Measurements from ENCODE around the gene DNAJC27.

The DNAJC27 gene

DNA sequence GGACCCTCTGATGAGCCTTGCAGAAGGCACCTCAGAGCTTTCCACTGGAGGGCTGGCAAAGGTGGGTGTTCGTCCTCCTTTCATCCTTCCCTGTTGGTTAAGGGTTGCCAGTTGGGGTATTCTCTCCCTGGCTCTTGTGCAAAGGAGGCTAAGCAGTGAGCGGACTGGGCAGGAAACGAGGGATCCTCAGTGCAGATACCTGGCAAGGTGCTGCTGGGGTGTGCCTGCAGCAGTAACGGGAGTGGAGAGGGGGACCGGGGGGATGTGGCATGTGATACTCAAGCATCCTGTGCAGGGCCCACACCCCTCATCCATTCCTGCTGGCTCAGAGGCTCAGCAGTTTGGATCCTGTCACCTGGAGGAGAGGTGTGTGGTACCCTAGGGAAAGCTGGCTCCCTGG is 47.5 kb downstream of the DNAJC27 start:
- H3K9ac ChIP-seq (ENCODE audit: low read depth, low read length) = no peak overlapping the region
- no peak overlapping the region for H3K4me2 ChIP-seq (ENCODE audit: low read length)
- no peaks in the 10 kb centered on the region for H3K9me3 ChIP-seq (replicated peaks; ENCODE audit: low read length)
- H3K36me3 ChIP-seq (ENCODE audit: insufficient read depth, low read length) = no peaks in the 10 kb centered on the region
- no peaks in the 10 kb centered on the region for H3K27me3 ChIP-seq (ENCODE audit: control insufficient read depth, insufficient read depth, low read length)
- H3K4me3 ChIP-seq (ENCODE audit: low read length) = no peak overlapping the region
- peaks cover 14% of the 10 kb centered on the region for H3K4me1 ChIP-seq (ENCODE audit: control insufficient read depth, insufficient read depth, low read length)

DNA sequence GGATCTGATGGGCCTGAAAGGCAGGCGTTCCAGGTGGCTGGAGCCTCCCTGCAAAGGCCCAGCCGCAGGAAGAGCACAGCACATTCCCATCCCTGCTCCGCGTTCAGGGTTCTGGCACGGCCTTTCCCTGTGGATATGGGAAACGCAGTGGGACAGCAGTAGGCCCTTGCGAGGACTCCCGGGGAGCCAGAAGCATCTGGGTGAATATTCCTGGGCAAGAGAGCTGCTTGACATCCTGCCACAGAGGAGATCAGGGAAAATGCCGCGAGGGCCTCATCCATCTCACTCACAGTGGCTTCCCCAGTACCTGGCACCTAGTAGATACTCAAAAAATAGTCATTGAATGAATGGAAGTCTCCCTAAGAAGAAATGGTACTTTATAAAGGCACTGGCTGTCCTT is 48.6 kb downstream of the DNAJC27 start:
- H3K36me3 ChIP-seq (ENCODE audit: insufficient read depth, low read length) = no peaks in the 10 kb centered on the region
- H3K9me3 ChIP-seq (replicated peaks; ENCODE audit: low read length) = no peaks in the 10 kb centered on the region
- peaks cover 25% of the 10 kb centered on the region for H3K4me1 ChIP-seq (ENCODE audit: control insufficient read depth, insufficient read depth, low read length)
- no peaks in the 10 kb centered on the region for H3K27me3 ChIP-seq (ENCODE audit: control insufficient read depth, insufficient read depth, low read length)
- H3K4me3 ChIP-seq (ENCODE audit: low read length) = no peak overlapping the region
- no peak overlapping the region for H3K9ac ChIP-seq (ENCODE audit: low read depth, low read length)
- H3K4me2 ChIP-seq (ENCODE audit: low read length) = no peak overlapping the region

DNA sequence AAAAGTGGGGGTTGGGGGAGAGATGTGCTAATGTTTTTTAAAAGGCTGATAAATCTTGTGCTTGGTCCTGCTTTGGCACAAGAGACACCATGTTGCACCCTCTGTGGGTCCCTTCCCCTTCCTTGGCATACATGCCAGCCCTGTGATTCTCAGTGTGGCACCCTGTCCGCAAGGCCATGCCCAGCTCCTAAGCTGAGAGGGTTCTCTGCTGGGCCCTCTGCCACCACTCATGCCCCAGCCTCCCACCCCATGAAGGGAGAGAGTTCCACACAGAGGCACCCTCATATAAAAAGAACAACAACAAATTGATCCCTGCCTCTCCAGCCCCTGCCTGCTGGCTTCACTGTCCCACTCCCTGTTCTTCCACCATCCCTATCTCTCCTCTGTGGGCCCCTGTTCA is 49.2 kb downstream of the DNAJC27 start:
- Histone ChIP-seq H3K4me3 (ENCODE audit: low read length) (no peak overlapping the region), H3K9me3 (replicated peaks; ENCODE audit: low read length) (no peaks in the 10 kb centered on the region), H3K4me1 (ENCODE audit: control insufficient read depth, insufficient read depth, low read length) (peaks cover 30% of the 10 kb centered on the region), H3K9ac (ENCODE audit: low read depth, low read length) (no peak overlapping the region), H3K36me3 (ENCODE audit: insufficient read depth, low read length) (no peaks in the 10 kb centered on the region), H3K4me2 (ENCODE audit: low read length) (no peak overlapping the region), H3K27me3 (ENCODE audit: control insufficient read depth, insufficient read depth, low read length) (no peaks in the 10 kb centered on the region)

DNA sequence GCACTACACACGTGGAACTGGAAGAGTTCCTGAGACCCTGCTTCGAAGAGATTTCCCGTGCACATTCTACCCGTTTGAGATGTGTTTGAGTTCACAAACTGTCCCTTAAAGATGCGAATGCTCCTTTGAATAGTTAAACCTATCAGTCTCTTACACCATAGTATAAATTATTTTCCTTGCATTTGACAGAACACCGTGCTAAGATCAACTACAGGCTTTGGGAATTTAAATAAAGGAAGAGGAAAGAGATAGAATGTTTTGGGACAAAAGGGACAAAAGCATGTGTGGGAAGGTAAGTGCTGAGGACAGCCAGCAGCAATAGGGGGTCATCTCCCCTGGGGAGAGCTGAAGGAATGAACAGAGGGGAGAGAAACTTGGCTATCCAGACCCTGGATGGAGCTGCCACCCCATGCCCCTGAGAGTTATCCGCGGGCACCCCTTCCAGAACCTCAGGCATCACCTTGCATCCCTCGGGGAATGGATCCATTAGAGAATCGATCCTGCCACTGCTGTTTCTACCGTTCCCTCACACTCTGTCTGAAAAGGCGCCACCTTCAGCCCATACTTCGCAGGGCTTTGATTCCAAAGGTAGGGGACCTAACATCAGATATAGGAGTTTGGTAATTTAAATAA is 50.8 kb downstream of the DNAJC27 start:
- Histone ChIP-seq H3K27me3 (ENCODE audit: control insufficient read depth, insufficient read depth, low read length) (no peaks in the 10 kb centered on the region), H3K9ac (ENCODE audit: low read depth, low read length) (peak overlapping the region; percentile 91), H3K4me3 (ENCODE audit: low read length) (peak overlapping the region; percentile 83)

DNA sequence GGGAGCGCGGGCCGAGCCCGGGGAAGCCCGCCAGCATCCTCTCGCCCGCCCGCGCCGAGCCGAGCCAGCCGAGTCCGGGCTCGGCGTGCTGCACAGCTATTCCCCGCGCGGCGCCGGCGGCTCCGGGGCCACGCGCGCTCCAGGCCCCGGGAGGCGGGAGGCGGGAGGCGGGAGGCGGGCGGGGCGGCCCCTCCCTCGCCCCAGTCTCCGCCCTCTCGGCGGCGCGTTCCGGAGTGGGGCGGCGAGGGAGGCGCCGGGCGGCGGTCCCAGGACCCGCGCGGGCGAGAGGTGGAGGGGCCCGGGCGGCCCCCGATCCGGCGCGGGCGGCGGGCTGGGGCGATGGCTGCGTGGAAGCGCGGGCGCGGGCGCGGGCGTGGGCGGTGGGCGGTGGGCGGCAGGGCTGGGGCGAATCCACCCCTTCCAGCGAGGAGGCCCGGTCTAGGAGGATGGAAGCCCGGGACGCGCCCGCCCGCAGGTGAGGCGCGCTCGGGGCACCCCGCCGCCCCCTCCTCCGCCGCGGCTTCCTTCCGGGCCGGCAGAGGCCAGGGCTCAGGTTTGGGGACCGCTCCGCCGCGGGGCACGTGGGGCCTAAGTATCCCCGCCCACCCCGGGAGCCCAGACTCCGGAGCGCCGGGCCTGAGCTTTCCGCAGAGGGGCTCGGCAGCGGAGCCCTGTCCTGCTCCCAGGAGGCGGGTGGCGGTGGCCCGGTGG is 51.5 kb downstream of the DNAJC27 start, which contains the start of gene ADCY3:
TSS of gene ADCY3 (minus strand) at position 140 of the 711 bp plus-strand sequence. CDS start 1,250 bp downstream, outside the sequence.
- H3K9me3 ChIP-seq (replicated peaks; ENCODE audit: low read length) = no peaks in the 10 kb centered on the region
- peaks cover 35% of the 10 kb centered on the region for H3K4me1 ChIP-seq (ENCODE audit: control insufficient read depth, insufficient read depth, low read length)
- no peaks in the 10 kb centered on the region for H3K27me3 ChIP-seq (ENCODE audit: control insufficient read depth, insufficient read depth, low read length)
- H3K9ac ChIP-seq (ENCODE audit: low read depth, low read length) = peak within 1 kb of the TSS; percentile 91
- H3K4me2 ChIP-seq (ENCODE audit: low read length) = peak within 1 kb of the TSS; percentile 96
- peak within 1 kb of the TSS; percentile 83 for H3K4me3 ChIP-seq (ENCODE audit: low read length)
- H3K36me3 ChIP-seq (ENCODE audit: insufficient read depth, low read length) = no peaks in the 10 kb centered on the region

More for the DNA sequence above, 50.8 kb downstream of the DNAJC27 start:
- peaks cover 35% of the 10 kb centered on the region for H3K4me1 ChIP-seq (ENCODE audit: control insufficient read depth, insufficient read depth, low read length)
- no peaks in the 10 kb centered on the region for H3K9me3 ChIP-seq (replicated peaks; ENCODE audit: low read length)
- H3K36me3 ChIP-seq (ENCODE audit: insufficient read depth, low read length) = no peaks in the 10 kb centered on the region
- H3K4me2 ChIP-seq (ENCODE audit: low read length) = peak overlapping the region; percentile 91

- Histone ChIP-seq H3K4me2 (ENCODE audit: low read length) (peak overlapping the region; percentile 96), H3K9me3 (replicated peaks; ENCODE audit: low read length) (no peaks in the 10 kb centered on the region), H3K27me3 (ENCODE audit: control insufficient read depth, insufficient read depth, low read length) (no peaks in the 10 kb centered on the region), H3K9ac (ENCODE audit: low read depth, low read length) (peak overlapping the region; percentile 91), H3K4me1 (ENCODE audit: control insufficient read depth, insufficient read depth, low read length) (peaks cover 35% of the 10 kb centered on the region), H3K4me3 (ENCODE audit: low read length) (peak overlapping the region; percentile 83), H3K36me3 (ENCODE audit: insufficient read depth, low read length) (no peaks in the 10 kb centered on the region)
Measured at GRCh38 chr2:24919506-24920097, 52.2 kb downstream of the DNAJC27 start.

DNA sequence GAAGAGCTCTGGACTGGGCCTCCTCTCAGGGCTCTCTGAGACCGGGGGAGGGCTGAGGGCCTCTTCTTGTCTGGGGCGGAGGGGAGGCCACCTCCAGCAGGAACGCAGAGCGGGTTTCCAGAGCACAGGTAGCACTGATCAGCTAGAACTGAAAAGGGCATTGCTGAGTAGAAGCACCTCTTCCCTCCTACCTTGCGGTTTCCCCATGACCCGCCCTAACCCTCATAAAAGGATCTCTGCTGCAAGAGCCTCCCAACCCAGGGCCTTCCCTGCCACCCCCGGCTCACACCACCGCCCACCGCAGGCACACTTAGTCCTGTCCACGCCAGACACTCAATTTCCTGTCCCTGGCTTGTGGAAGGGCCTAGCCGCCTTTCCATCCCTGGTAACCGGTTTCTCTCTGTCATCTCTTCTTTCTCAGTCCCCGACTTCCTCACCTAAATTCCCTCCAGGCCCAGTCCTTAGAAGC is 52.7 kb downstream of the DNAJC27 start:
- H3K27me3 ChIP-seq (ENCODE audit: control insufficient read depth, insufficient read depth, low read length) = no peaks in the 10 kb centered on the region
- H3K4me1 ChIP-seq (ENCODE audit: control insufficient read depth, insufficient read depth, low read length) = peaks cover 35% of the 10 kb centered on the region
- H3K9ac ChIP-seq (ENCODE audit: low read depth, low read length) = peak overlapping the region; percentile 91
- H3K4me3 ChIP-seq (ENCODE audit: low read length) = peak overlapping the region; percentile 83
- no peaks in the 10 kb centered on the region for H3K36me3 ChIP-seq (ENCODE audit: insufficient read depth, low read length)
- H3K9me3 ChIP-seq (replicated peaks; ENCODE audit: low read length) = no peaks in the 10 kb centered on the region
- H3K4me2 ChIP-seq (ENCODE audit: low read length) = peak overlapping the region; percentile 96

- H3K4me2 ChIP-seq (ENCODE audit: low read length) = peak overlapping the region; percentile 96
- H3K9me3 ChIP-seq (replicated peaks; ENCODE audit: low read length) = no peaks in the 10 kb centered on the region
- H3K27me3 ChIP-seq (ENCODE audit: control insufficient read depth, insufficient read depth, low read length) = no peaks in the 10 kb centered on the region
- H3K4me3 ChIP-seq (ENCODE audit: low read length) = peak overlapping the region; percentile 83
- H3K4me1 ChIP-seq (ENCODE audit: control insufficient read depth, insufficient read depth, low read length) = peaks cover 35% of the 10 kb centered on the region
- H3K9ac ChIP-seq (ENCODE audit: low read depth, low read length) = no peak overlapping the region
- H3K36me3 ChIP-seq (ENCODE audit: insufficient read depth, low read length) = no peaks in the 10 kb centered on the region
Measured at GRCh38 chr2:24918326-24919036, 53.3 kb downstream of the DNAJC27 start.

DNA sequence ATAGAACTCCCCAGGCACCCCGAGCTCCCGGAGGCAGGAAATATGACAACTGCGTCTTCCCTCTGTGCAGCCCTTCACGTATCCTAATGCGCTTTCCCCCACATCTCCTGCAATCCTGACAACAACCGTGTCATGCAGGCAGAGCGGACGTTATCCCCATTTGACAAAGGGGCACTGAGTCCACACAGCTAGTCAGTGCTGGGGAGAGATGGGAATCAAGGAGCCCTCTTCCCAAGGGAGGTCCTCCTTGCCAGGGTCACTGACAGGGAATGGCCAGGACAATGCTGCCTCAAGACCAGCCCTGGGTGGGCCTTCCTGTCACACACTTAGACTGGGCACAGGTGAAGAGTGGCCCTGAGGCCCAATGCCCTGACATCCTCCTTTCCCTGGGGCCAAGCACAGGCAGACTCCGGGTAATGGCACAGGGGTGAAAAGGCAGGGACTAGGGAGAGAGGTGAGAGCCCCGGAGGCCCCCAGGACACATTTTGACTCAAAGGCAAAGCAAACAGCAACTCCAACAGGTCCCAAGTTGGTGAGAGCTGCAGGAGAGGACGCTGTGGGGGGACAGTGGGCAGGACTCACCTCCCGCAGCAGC is 53.9 kb downstream of the DNAJC27 start:
- Histone ChIP-seq H3K9me3 (replicated peaks; ENCODE audit: low read length) (no peaks in the 10 kb centered on the region), H3K4me2 (ENCODE audit: low read length) (peak overlapping the region; percentile 96), H3K9ac (ENCODE audit: low read depth, low read length) (no peak overlapping the region), H3K4me1 (ENCODE audit: control insufficient read depth, insufficient read depth, low read length) (peaks cover 35% of the 10 kb centered on the region), H3K27me3 (ENCODE audit: control insufficient read depth, insufficient read depth, low read length) (no peaks in the 10 kb centered on the region), H3K36me3 (ENCODE audit: insufficient read depth, low read length) (no peaks in the 10 kb centered on the region), H3K4me3 (ENCODE audit: low read length) (no peak overlapping the region)

DNA sequence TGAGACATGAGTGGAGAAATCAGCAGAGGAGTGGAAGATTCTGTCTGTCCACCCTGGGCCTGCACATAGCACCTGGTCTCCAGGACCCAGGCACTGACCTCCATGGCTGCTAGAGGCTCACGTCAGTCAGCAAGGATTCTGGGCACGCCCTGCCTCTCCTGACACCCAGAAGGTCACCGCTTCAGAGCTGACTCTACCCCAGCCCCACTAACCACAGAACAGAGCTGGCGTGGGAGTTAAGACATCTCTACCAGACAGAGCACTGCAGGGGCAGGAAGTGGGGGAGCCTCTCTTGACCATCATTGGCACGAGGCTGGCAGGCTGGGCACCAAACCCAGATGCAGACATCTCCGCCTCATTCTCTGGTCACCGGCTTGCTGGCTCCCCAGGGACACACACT is 54.7 kb downstream of the DNAJC27 start:
- no peaks in the 10 kb centered on the region for H3K9me3 ChIP-seq (replicated peaks; ENCODE audit: low read length)
- no peak overlapping the region for H3K9ac ChIP-seq (ENCODE audit: low read depth, low read length)
- H3K36me3 ChIP-seq (ENCODE audit: insufficient read depth, low read length) = no peaks in the 10 kb centered on the region
- peak overlapping the region; percentile 96 for H3K4me2 ChIP-seq (ENCODE audit: low read length)
- H3K4me3 ChIP-seq (ENCODE audit: low read length) = no peak overlapping the region
- peaks cover 35% of the 10 kb centered on the region for H3K4me1 ChIP-seq (ENCODE audit: control insufficient read depth, insufficient read depth, low read length)
- H3K27me3 ChIP-seq (ENCODE audit: control insufficient read depth, insufficient read depth, low read length) = no peaks in the 10 kb centered on the region

GRCh38 chr2:24915796-24916195 is 56.0 kb downstream of the DNAJC27 start:
- no peaks in the 10 kb centered on the region for H3K27me3 ChIP-seq (ENCODE audit: control insufficient read depth, insufficient read depth, low read length)
- peaks cover 35% of the 10 kb centered on the region for H3K4me1 ChIP-seq (ENCODE audit: control insufficient read depth, insufficient read depth, low read length)
- no peak overlapping the region for H3K4me3 ChIP-seq (ENCODE audit: low read length)
- H3K4me2 ChIP-seq (ENCODE audit: low read length) = no peak overlapping the region
- H3K9me3 ChIP-seq (replicated peaks; ENCODE audit: low read length) = no peaks in the 10 kb centered on the region
- peaks cover 2% of the 10 kb centered on the region for H3K36me3 ChIP-seq (ENCODE audit: insufficient read depth, low read length)
- no peak overlapping the region for H3K9ac ChIP-seq (ENCODE audit: low read depth, low read length)
